SKM-1 (cell line): ENCODE results near the gene IRF3.

Source experiments
- DNase-seq: peaks from one replicate; lab custom pipeline; 2025; ENCODE audit not compliant: unreplicated experiment; lab: John Stamatoyannopoulos, UW

Gene IRF3

DNA sequence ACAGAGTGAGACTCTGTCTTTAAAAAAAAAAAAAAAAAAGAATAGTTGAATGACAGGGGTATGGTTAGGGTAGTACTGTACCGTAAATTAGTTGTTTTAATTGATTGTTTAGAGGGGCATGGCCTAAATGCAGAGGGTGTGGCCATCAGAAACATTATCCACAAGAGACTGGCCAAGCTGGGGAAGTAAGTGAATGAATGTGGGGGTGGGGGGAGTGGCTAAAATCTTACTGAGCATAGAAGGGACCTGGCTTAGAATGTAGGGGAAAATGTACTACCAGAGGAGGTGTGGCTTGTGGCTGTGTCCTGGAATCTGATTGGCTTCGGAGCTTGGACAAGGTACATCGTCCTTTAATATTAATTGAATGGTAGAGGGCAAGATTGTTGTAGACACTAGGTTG lies 3.9 kb upstream of the IRF3 start:
- no peak for DNase-seq

DNA sequence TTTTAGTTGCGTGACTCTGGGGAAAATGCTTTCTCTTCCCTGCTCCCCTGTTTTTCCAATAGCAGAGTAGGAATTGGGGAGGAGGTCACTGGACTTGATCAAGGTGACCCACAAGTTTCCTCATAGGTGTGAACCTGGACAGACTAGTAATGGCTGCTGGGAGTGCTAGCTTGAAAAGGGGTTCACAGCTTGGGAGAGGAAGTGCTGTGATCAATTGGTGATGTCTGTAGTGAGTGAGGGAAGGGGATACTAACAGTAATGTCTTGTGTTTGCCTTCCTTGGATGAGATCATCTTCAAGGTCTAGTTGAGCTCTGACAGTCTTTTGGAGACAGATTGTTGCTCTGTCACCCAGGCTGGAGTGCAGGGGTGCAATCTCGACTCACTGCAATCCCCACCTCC lies 1.8 kb upstream of the IRF3 start:
- DNase-seq, result no peak

DNA sequence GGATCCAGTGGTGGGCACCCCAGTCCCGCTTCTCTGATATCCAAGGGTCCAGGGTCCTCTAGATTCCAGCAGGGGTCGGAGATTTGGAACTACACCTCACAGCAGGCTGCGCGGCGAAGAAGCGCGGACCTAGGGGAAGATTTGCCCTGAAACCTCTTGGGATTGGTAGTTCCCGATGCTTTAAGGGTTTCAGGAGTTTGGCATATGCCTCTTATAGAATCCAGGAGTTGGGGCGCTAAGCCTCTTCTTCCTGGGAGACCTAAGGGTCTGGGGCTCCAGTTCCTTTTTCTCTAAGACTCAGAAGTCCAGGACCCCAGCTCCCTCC lies 425 bp upstream of the IRF3 start:
- DNase-seq, result no peak

DNA sequence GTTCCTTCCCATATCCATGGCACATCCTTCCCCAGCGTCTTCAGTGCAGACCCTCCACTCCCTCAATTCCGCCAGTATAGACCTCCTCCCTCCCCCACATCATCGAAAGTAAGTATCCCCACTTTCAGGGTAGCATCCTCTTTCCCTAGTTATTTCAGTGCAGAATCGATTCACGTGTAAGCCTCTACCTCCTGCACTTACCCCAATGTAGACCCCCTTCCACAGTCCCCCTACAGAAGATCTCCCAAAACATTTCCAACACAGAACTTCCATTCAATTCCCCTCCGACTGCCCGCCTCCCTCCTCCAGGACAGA lies 664 bp downstream of the IRF3 start:
- no peak for DNase-seq

DNA sequence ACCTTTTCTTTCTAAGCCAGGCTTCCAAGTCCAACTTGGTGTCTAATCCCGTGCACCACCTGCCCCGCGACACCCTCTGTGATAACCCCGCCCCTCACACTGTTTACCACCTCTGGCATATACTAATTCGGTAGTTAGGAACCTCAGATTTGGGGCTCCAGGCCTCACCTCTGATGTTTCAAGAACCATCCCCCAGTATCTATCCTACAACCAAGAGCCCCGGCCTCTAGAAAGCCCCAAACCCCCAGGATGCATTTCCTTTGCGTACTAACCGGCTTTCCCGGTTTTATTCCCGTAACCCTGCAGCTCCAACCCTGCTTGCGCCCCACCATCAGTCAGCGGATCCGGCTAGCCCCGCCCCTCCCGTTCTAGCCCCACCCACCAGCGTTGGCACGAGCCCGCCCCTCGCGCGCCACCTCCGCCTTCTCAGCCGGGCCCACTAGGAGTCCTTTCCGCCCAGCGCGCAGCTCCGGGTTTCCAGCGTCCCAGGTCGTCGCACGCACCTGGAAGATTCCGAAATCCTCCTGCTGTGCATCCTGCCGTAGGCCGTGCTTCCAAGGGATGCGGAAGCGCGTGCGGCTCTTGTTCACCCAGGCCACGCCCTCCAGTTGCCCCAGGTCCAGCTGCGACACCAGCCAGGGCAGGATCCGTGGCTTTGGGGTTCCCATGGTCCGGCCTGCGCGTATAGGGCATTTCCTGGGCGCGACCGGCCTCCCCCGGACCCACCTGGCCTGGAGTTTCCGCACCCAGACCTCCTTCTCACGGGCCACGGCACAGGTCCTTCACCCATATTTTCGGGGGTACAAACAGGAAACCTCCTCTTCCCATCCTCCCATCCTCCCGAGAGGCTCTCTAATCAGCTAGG lies 1.3 kb downstream of the IRF3 start:
- no peak for DNase-seq

DNA sequence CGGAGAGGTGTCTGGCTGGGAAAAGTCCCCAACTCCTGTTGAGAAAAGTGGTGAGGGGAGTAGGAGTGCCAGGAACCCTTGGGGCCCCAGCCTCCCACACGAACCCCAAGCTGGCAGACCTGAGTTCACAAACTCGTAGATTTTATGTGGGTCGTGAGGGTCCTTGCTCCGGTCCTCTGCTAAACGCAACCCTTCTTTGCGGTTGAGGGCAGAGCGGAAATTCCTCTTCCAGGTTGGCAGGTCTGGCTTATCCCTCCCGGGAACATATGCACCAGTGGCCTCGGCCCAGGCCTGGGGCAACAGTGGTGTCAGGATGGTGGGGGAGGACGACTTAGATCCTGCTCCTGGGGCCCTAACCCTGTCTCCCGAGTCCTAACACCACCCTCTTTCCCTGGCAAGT lies 2.4 kb downstream of the IRF3 start:
- no peak for DNase-seq

DNA sequence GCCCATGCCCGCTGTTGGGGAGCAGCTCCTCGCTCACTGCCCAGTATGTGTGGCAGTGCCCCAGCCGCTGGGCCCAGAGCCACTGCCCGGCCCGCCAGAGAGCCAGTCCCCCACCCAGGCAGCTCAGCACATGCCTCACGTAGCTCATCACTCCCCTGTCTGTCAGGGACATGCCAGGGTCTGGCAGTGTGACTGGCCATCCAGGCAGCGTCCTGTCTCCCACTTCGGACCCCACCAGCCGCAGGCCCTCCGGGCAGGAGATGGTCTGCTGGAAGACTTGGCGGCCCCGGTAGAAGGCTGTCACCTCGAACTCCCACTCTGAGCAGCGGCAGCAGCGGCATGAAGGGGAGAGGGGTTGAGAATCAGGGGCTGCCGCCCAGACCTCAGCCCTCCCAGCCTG lies 3.6 kb downstream of the IRF3 start:
- no peak for DNase-seq

DNA sequence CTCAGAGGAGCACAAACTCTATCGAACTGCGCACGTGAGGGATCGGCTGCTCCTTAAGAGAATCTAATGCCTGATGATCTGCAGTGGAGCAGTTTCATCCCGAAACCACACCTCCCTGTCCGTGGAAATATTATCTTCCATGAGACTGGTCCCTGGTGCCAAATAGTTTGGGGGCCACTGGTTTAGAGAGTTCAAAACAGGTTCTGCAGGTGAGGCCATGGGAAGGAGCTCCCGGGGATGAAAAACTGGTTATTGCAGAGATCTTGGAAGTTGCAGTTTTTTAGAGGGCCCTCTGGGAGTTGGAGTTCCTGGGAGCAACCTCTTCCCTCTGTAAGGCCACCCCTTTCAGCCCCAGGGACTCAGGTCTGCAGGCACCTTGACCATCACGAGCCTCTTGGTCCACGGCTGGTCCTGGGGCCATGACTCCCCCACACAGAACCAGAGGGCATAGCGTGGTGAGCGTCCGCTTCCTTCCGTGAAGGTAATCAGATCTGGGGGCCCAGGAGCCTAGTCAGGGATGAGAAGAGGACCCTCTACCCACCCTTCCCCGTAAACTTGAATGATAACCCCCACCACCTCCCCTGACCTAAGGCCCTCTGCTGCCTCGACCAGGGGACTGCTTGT lies 5.2 kb downstream of the IRF3 start:
- DNase-seq, result no peak

DNA sequence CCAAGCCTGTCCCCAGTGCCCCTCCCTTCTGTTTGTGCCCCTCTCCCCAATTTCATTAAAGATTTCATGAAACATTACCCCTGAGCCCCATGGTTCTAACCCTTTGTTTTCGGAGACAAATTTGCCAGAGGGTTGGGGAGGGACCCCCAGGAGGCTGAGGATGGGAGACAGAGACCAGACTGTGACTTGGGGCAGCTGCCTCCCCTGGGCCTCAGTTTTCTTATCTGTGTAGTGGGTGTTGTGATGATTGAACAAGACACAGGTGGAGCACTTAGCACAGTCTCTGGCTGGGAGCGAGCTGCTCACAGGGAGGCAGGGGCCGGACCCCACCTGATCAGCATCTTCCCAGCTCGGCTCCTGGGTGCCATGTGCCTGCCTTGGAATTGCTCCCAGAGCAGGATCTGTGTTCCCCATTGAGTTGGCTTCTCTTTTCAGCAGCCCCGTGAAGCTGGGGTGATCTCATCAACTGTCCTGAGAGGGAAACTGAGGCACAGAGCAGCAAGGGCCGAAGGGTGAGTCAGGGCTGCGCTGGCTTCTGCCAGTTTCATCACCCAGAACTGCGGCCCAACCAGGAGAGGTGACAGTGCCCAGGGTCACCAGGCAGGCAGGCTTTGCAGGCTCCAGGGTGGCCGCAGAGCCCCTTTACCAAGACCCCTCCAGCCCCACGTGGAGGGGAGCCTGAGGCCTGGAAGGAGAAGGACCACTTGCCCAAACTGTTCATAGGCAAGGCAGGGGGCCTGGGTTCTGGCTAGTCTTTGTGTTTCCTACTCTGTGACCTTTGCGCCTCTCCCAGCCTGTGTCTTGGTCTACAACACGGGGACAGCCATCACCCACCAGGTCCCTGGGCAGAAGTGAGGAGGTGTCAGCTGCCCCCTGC lies 6.9 kb downstream of the IRF3 start:
- no peak for DNase-seq

DNA sequence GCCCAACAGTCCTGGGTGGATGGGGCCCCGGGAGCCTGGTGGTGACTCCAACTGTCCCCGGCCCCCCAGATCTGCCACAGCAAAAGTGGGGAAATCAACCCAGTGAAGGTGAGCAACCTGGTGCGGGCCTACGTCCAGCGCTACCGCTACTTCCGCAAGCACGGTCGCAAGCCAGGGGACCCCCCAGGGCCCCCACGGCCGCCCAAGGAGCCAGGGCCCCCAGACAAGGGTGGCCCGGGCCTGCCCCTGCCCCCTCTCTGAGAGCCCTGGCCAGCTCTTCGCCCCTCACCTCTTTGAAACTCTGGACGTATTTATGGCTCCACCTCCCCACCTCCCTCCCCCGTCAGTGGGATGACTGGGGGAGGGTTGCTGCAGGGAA lies 7.5 kb downstream of the IRF3 start:
- DNase-seq, result no peak

DNA sequence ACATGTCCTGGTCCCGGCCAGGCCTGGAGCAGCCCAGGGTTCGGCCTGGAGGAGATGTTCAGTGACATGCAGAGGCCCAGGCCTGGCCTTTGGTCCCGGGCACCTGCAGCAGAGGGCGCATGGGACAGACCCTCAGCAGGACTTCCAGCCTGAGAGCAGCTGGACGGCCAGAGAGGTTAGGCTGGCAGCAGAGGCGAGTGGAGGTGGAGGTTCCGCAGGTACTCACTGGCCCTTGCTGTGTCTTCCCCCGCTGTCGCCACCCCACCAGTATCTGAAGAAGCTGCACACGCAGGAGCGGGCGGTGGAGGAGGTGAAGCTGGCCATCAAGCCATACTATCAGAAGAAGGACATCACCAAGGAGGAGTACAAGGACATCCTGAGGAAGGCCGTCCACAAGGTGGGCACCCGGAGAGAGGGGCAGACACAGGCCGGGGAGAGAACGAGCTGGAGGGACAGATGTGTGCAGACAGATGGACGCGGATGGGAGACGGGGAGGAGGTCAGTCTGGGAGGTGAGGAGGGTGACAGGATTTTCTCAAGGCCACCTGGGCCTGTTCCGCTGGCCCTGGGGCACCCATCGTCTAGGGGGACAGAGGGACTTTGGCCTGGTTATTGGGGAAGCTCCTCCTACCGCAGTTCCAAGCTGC lies 8.0 kb downstream of the IRF3 start:
- DNase-seq, result no peak

DNA sequence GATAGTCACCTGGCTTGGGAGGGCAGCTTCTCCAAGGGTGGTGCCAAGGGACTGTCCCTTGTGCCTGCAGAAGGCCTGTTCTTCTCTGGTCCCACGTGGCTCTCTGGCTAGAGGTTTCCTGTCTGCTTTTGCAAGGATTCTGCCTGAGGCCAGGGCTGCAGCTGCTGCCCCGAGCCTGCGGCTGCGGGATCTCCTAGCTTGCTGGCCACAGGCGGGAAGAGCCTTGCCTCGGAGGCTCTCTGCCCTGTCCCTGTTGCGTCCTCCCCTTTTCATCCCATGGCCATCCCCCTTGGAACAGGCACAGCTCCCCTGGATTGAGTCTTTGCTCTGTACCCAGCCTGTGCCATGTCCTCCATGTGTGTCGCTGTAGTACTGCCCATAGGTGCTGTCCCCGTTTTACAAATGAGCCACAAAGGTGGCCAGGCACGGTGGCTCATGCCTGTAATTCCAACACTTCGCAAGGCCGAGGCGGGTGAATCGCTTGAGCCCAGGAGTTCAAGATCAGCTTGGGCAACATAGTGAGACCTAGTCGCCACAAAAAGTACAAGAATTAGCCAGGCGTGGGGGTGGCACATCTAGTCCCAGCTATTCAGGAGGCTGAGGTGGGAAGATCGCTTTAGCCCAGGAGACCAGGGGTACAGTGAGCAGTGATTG lies 9.1 kb downstream of the IRF3 start:
- no peak for DNase-seq

DNA sequence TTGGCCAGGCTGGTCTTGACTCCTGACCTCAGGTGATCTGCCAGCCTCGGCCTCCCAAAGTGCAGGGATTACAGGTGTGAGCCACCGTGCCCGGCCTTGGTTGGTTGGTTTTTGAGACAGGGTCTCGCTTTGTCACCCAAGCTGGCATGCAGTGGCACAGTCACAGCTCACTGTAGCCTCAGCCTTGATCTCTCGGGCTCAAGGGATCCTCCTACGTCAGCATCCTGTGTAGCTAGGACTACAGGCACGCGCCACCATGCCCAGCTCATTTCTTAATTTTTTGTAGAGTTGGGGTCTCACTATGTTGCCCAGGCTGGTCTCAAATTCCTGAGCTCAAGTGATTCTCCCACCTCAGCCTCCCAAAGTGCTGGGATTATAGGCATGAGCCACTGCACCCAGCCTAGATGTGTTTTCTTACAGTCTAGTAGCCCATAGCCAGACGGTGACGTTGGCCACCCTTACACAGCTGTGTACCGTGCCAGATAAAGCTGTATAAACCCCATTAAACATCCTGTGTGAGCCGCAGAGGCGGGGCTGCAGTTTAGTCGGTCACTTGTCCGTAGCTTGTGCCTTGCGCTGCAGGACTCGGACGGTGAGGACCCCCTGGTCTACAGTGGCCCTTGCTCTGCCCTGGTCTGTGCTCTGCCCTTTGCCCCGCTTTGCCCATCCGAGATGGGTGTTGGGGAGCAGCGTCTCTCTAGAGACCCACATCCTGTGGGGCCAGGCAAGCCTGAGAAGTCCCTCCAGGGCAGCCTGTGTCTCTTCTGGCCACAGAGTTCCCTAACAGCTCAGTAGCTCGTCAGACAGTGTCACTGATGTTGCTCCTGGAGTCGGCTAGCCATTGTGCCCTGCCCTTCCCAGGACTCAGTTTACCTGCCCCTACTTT lies 9.8 kb downstream of the IRF3 start:
- no peak for DNase-seq

DNA sequence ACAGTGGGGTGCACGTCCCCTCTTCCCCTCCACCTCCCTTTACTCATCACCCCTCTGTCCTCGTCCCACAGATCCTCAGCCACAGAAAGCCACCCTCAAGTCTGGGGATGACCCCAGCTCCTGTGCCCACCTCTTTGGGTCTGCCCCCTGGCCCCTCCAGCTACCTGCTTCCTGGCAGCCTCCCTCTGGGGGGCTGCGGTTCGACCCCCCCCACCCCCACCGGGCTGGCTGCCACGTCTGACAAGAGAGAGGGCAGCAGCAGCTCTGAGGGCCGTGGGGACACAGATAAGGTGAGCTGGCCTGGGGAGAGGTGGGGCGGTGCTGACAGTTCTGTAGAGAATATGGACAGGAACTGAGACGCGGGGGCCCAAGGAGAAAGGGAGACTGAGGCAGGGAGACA lies 11.1 kb downstream of the IRF3 start:
- DNase-seq, result no peak

DNA sequence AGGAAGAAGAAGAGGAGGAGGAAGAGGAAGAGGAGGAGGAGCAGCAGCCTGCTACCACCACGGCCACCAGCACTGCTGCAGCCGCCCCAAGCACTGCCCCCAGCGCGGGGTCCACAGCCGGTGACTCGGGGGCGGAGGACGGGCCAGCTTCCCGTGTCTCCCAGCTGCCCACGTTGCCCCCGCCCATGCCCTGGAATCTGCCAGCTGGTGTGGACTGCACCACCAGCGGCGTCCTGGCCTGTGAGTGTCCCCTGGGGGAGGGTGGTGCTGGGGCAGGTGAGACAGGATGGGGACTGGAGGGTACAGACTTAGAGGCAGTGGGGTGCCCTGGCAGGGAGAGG lies 12.2 kb downstream of the IRF3 start:
- no peak for DNase-seq

DNA sequence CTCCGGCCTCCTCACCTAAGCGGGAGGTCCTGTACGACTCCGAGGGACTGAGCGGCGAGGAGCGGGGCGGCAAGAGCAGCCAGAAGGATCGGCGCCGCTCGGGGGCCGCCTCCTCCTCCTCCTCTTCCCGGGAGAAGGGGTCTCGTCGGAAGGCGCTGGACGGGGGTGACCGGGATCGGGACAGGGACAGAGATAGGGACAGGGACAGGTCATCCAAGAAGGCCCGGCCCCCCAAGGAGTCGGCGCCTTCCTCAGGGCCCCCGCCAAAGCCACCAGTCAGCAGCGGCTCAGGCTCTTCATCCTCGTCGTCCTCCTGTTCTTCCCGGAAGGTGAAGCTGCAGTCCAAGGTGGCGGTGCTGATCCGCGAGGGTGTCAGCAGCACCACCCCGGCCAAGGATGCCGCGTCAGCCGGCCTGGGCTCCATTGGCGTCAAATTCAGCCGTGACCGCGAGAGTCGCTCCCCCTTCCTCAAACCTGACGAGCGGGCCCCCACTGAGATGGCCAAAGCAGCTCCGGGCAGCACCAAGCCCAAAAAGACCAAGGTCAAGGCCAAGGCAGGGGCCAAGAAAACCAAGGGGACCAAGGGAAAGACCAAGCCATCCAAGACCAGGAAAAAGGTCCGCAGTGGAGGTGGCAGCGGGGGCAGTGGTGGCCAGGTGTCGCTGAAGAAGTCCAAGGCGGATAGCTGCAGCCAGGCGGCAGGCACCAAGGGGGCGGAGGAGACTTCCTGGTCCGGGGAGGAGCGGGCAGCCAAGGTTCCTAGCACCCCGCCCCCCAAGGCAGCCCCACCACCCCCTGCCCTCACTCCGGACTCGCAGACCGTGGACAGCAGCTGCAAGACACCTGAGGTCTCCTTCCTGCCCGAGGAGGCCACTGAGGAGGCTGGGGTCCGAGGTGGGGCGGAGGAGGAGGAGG lies 12.8 kb downstream of the IRF3 start:
- no peak for DNase-seq

DNA sequence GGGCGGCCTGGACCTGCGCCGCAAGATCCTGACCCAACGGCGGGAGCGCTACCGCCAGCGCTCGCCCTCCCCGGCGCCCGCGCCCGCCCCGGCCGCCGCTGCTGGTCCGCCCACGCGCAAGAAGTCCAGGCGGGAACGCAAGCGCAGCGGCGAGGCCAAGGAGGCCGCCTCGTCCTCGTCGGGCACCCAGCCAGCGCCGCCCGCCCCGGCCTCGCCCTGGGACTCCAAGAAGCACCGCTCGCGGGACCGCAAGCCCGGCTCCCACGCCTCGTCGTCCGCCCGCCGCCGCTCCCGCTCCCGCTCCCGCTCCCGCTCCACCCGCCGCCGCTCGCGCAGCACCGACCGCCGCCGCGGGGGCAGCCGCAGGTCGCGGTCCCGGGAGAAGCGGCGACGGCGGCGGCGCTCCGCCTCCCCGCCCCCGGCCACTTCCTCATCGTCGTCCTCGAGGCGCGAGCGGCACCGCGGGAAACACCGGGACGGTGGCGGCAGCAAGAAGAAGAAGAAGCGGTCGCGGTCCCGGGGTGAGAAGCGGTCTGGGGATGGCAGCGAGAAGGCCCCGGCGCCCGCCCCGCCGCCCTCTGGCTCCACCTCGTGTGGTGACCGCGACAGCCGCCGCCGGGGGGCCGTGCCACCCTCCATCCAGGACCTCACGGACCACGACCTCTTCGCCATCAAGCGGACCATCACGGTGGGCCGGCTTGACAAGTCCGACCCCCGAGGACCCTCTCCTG lies 13.7 kb downstream of the IRF3 start:
- DNase-seq, result no peak

DNA sequence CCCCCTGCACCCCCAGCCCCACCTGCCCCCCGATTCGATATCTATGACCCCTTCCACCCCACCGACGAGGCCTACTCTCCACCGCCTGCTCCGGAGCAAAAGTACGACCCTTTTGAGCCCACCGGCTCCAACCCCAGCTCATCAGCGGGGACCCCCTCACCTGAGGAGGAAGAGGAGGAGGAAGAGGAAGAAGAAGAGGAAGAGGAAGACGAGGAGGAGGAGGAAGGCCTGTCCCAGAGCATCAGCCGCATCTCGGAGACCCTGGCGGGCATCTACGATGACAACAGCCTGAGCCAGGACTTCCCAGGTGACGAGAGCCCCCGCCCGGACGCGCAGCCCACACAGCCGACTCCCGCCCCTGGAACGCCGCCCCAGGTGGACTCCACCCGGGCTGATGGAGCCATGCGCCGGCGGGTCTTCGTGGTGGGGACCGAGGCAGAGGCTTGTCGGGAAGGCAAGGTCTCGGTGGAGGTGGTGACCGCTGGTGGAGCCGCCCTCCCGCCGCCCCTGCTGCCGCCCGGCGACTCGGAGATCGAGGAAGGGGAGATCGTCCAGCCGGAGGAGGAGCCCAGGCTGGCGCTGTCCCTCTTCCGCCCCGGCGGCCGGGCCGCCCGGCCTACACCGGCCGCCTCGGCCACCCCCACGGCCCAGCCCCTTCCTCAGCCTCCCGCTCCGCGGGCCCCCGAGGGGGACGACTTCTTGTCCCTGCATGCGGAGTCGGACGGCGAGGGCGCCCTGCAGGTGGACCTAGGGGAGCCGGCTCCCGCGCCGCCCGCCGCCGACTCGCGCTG lies 14.4 kb downstream of the IRF3 start:
- DNase-seq, result no peak
